Body of pancreas (tissue), 4 donors: ENCODE measurements around the gene C1QL2. TPM values are rescaled to one million over a fixed set of nuclear protein-coding genes. Genes with fewer than 3 reads are reported as not detected.
A peak's percentile ranks its signal among the peaks of the same experiment; 100 is the strongest.

Experiments
- ATAC-seq: fragments of 150-250 bp; one replicate; pipeline ENCODE4 v1.9.1; 2016
- DNase-seq, 4 donors: peaks; one replicate each; pipeline ENCODE4 v3.0.0-alpha.2; 2019
- H3K27ac ChIP-seq, 4 donors: fragments of 200-600 bp; sonication (generic); 1 replicate in 3 of 4; 2 replicates in 1 of 4; pipeline versions ENCODE4 v1.5.1 to v1.6.1; 2016 to 2019; ENCODE audit warnings: mild to moderate bottlenecking in 1 of 4, mixed read lengths in 1 of 4, moderate library complexity in 1 of 4
- H3K27me3 ChIP-seq, 2 donors: fragments of 200-600 bp; sonication (generic); one replicate each; pipeline ENCODE4 v1.6.0; 2016; ENCODE audit warnings: mild to moderate bottlenecking in 1 of 2
- H3K36me3 ChIP-seq, 2 donors: fragments of 200-600 bp; sonication (generic); replicated peaks in 1 of 2; 2 replicates each; pipeline ENCODE4 v1.5.1; 2016; ENCODE audit warnings: low read depth in 2 of 2; ENCODE audit not compliant: insufficient read depth in 1 of 2
- H3K4me1 ChIP-seq: fragments of 200-600 bp; sonication (generic); one replicate; pipeline ENCODE4 v1.6.0; 2016
- H3K4me3 ChIP-seq, 2 donors: fragments of 200-600 bp; sonication (generic); 1 replicate in 1 of 2; 2 replicates in 1 of 2; pipeline ENCODE4 v1.5.1; 2016 to 2019
- H3K9me3 ChIP-seq, 3 donors: fragments of 200-600 bp; sonication (generic); 1 replicate in 2 of 3; 2 replicates in 1 of 3; pipeline ENCODE4 v1.5.1; 2016
- POLR2A ChIP-seq, 3 donors: fragments of 450-650 bp; IDR thresholded peaks; one replicate each; pipeline ENCODE4 v1.6.1; 2016; ENCODE audit warnings: antibody characterized with exemption in 3 of 3, mild to moderate bottlenecking in 2 of 3
- WGBS, 2 donors: methylation state at CpG; one replicate each; pipeline ENCODE4 v1.1.5; 2017; 5-methylcytosine and 5-hydroxymethylcytosine counted together
- intact Hi-C: fragments of 100-400 bp; cut with DNase I; formaldehyde crosslinking; loops from one replicate; pipeline ENCODE4 v1.15.1; 2023
- total RNA-seq, 2 donors: library from RNA; depleted of rRNA; stranded (reverse); fragments of >200 nt; gene quantifications; one replicate each; pipeline ENCODE4 v1.1.0, GENCODE V29; 2016
- TF ChIP-seq, protein P1 (sequence below), 7 experiments: fragments of 450-650 bp in 4 of 7; fragments of 200-600 bp in 3 of 7; sonication (generic) in 3 of 7; IDR thresholded peaks; one replicate each; pipeline ENCODE4 v1.5.1; 2016 to 2019; ENCODE audit warnings: antibody characterized with exemption in 7 of 7

The C1QL2 gene
- total RNA-seq, 2 donors from 2014 or later: 1.0 TPM; not detected in 1

DNA sequence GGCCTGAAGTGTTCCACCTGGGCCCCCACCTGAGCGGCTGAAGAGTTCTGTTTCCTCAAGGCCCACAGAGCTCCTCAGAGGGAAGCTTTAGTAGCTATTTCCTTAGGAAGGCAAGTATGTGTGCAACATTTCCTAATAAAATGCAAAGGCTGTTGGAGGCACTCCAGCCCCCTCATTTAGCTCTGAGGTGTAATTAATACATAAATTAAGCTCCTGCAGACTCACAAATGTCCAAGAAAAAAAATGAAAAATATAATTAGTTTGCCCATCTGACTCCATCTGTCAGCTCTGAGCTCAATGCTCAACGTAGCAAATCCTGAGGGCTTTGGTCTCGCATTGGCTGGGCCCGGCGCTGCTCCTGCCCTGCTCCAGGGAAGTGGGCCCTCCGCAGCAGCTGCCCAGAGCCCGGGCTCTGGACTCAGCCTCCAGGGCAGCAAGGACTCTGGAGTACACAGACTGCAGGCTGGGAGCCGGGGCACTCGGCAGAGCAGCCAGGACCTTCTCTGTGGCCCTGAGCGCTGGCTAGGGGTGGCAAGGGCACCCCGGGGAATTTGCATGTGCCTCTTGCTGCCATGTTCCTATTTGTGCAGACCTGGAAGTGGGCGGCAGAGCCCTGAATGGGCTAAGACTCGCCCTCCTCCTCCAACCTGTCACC is 23.4 kb upstream of the C1QL2 start:
- WGBS, 2 donors: 84 to 91% methylated on average over 8 to 13 of the region's 13 CpGs
- no peak for TF ChIP-seq POLR2A (IDR thresholded peaks at IDR 0.05)
- TF ChIP-seq, protein P1, sequence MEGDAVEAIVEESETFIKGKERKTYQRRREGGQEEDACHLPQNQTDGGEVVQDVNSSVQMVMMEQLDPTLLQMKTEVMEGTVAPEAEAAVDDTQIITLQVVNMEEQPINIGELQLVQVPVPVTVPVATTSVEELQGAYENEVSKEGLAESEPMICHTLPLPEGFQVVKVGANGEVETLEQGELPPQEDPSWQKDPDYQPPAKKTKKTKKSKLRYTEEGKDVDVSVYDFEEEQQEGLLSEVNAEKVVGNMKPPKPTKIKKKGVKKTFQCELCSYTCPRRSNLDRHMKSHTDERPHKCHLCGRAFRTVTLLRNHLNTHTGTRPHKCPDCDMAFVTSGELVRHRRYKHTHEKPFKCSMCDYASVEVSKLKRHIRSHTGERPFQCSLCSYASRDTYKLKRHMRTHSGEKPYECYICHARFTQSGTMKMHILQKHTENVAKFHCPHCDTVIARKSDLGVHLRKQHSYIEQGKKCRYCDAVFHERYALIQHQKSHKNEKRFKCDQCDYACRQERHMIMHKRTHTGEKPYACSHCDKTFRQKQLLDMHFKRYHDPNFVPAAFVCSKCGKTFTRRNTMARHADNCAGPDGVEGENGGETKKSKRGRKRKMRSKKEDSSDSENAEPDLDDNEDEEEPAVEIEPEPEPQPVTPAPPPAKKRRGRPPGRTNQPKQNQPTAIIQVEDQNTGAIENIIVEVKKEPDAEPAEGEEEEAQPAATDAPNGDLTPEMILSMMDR (IDR thresholded peaks at IDR 0.05): no peak

DNA sequence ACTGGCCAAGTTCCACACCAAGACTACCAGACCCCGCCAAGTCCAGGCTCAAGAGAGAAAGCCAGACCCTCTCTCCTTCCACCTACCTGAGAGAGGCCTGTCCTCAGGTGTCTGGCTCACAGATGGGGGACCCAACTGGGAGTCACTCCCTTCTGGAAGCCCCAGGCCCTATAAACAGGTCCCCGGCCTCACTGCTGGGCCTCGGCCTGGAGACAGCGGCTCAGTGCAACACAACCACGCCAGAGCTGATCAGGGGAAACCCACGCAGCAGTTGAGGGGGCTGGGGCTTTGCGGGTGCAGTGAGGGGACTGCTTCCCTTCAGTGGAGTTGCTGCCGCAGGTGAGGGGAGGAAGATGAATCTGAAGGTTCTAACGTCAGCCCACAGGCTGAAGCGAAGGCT is 22.8 kb upstream of the C1QL2 start:
- Histone ChIP-seq H3K4me1 (peaks cover 7% of the 10 kb centered on the region), H3K4me3 (no peak overlapping the region), H3K27me3 (no peaks in the 10 kb centered on the region), H3K9me3 (no peaks in the 10 kb centered on the region), H3K27ac (no peak overlapping the region), H3K36me3 (no peaks in the 10 kb centered on the region)
- intact Hi-C loops: no loop called here
- ATAC-seq: no peak
- TF ChIP-seq, protein P1 (IDR thresholded peaks at IDR 0.05): no peak
- TF ChIP-seq POLR2A (IDR thresholded peaks at IDR 0.05): no peak
- DNase-seq: no peak
- WGBS, 2 donors: 88 to 91% methylated on average over 7 to 9 of the region's 10 CpGs

More for the DNA sequence above, 23.4 kb upstream of the C1QL2 start:
- Histone ChIP-seq H3K4me1 (peaks cover 7% of the 10 kb centered on the region), H3K27me3 (no peaks in the 10 kb centered on the region), H3K9me3 (no peaks in the 10 kb centered on the region), H3K27ac (no peak overlapping the region), H3K36me3 (no peaks in the 10 kb centered on the region), H3K4me3 (no peak overlapping the region)
- DNase-seq (no peak), ATAC-seq (no peak)
- intact Hi-C loops: no loop called here

DNA sequence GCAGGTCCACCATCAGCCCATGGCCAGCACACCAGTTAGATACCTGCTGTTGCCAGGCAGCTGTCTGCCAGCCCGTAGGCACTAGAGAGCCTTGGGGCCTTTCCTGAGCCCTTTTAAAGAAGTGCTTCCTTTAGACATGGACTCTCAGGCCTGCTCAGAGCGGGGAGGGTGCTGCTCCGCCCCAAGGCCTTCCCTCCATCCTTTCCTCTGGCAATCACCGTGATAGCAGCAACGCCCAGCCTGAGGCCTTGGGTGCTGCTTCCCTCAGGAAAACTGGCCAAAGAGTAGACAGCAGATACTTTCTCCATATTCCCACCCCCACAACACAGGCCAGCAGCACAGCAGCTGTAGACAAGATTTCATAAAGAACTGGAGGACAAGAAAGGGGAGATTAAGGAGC is 22.3 kb upstream of the C1QL2 start:
- no peak overlapping the region for H3K4me3 ChIP-seq
- no peak for ATAC-seq
- no peak for TF ChIP-seq POLR2A (IDR thresholded peaks at IDR 0.05)
- TF ChIP-seq, protein P1 (IDR thresholded peaks at IDR 0.05): no peak
- intact Hi-C loops: no loop called here
- 80 to 84% methylated on average over 1 to 5 of the region's 5 CpGs for WGBS, 2 donors
- no peak overlapping the region for H3K27ac ChIP-seq
- no peaks in the 10 kb centered on the region for H3K27me3 ChIP-seq
- H3K36me3 ChIP-seq: no peaks in the 10 kb centered on the region
- DNase-seq: no peak
- H3K4me1 ChIP-seq: peaks cover 7% of the 10 kb centered on the region
- no peaks in the 10 kb centered on the region for H3K9me3 ChIP-seq

DNA sequence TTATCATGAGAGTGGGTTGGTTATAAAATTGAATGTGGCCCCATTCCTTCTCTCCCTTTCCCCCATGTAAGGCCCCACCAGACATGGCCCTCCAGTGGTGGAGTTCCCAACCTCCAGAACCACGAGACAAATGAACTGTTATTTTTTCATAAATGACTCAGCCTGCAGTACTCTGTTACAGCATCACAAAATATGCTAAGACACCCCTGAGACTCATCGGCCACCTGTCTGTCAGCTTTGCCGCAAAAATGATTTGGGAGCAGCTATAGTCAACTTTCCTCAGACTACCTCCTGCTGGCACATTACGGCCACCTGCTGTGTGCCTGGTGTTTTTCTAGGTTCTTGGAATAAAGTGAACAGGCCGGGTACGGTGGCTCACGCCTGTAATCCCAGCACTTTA is 21.4 kb upstream of the C1QL2 start:
- intact Hi-C loops: no loop called here
- WGBS, 2 donors: 88 to 94% methylated on average over 7 of the region's 7 CpGs
- TF ChIP-seq, protein P1 (IDR thresholded peaks at IDR 0.05): no peak
- no peak for TF ChIP-seq POLR2A (IDR thresholded peaks at IDR 0.05)

DNA sequence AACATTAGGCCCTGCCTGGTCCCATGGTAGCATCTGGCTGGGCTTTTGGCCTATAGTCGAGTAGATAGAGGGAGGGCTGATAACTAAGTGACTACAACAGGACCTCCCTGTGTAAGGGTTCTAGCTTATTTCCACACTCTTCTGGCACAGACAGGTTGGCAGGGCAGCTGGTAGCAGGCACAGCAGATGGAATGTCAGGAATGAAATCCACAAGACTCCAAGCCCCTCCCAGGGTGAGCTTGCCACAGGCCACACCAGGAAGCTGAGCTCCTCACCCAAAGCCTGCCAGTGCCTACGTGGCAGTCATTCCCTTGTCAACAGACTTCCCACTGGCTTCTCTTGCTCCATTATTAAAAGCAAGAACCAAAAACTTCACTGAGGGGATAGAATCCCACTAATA is 20.7 kb upstream of the C1QL2 start:
- no peaks in the 10 kb centered on the region for H3K9me3 ChIP-seq
- H3K4me1 ChIP-seq: peaks cover 7% of the 10 kb centered on the region
- peak overlapping the region in 1 of 4 donors; percentile 43 for H3K27ac ChIP-seq
- no peak overlapping the region for H3K4me3 ChIP-seq
- H3K36me3 ChIP-seq: no peaks in the 10 kb centered on the region
- ATAC-seq (peak; percentile 71), DNase-seq (peak; percentile 28 to 53 (median 47))
- intact Hi-C loops: no loop called here
- 46 to 67% methylated on average over 1 to 2 of the region's 2 CpGs for whole genome bisulfite sequencing, 2 donors
- no peak for TF ChIP-seq POLR2A (IDR thresholded peaks at IDR 0.05)
- TF ChIP-seq, protein P1 (IDR thresholded peaks at IDR 0.05): no peak
- H3K27me3 ChIP-seq: no peaks in the 10 kb centered on the region

More for the DNA sequence above, 21.4 kb upstream of the C1QL2 start:
- H3K27me3 ChIP-seq: no peaks in the 10 kb centered on the region
- DNase-seq: no peak
- H3K4me1 ChIP-seq: peaks cover 7% of the 10 kb centered on the region
- no peak overlapping the region for H3K4me3 ChIP-seq
- H3K9me3 ChIP-seq: no peaks in the 10 kb centered on the region
- no peak for ATAC-seq
- H3K27ac ChIP-seq: no peak overlapping the region
- H3K36me3 ChIP-seq: no peaks in the 10 kb centered on the region
